ENCODE results near the gene RAET1E.
"Not testable (repeated sequence)": the region's sequence is repeated elsewhere in the genome, so short reads cannot be mapped to it uniquely, and the experiment has no call there.

Gene RAET1E

GRCh38 chr6:149897855-149898744 lies at the start of gene RAET1E:
RAET1E (minus strand) TSS chr6:149898113; CDS start chr6:149890901, 7,212 bp downstream.
- H3K27me3 ChIP-seq, result no peaks in the 10 kb centered on the region
- no peak within 1 kb of the TSS for H3K4me3 ChIP-seq

GRCh38 chr6:149947533-149947932 lies 49.6 kb upstream of the RAET1E start:
- Histone ChIP-seq H3K27me3 (peaks cover 38 to 63% (median 58%) of the 10 kb centered on the region in 11 experiments), H3K4me1 (peaks cover 0 to 13% (median 9%) of the 10 kb centered on the region in 10 experiments; a peak in 12 of 20 replicates)
- H3K36me3 ChIP-seq; H3K4me3 ChIP-seq; H3K4me2 ChIP-seq; H4K20me1 ChIP-seq; H3K9ac ChIP-seq; H3K27ac ChIP-seq; H3K9me3 ChIP-seq (replicated peaks in 1 of 11): not testable (repeated sequence)

More at GRCh38 chr6:149897855-149898744, at the start of gene RAET1E:
- Histone ChIP-seq H4K20me1 (no peaks in the 10 kb centered on the region), H3K27ac (no peak within 1 kb of the TSS), H3K9me3 (replicated peaks in 1 of 11) (no peaks in the 10 kb centered on the region), H3K36me3 (no peaks in the 10 kb centered on the region), H3K4me2 (peak within 1 kb of the TSS in 8 of 11 experiments; percentile 33 to 72 (median 46); a peak in 14 of 22 replicates), H3K9ac (no peak within 1 kb of the TSS), H3K4me1 (peaks cover 17 to 32% (median 23%) of the 10 kb centered on the region in 10 experiments)
- no peak for TF ChIP-seq Cebpa-rat (IDR thresholded peaks at IDR 0.05)

- H3K27ac ChIP-seq; H3K9ac ChIP-seq; H4K20me1 ChIP-seq; H3K4me2 ChIP-seq; H3K36me3 ChIP-seq; H3K9me3 ChIP-seq (replicated peaks in 1 of 11); H3K4me3 ChIP-seq: not testable (repeated sequence)
- Histone ChIP-seq H3K4me1 (peaks cover 0 to 22% (median 16%) of the 10 kb centered on the region in 10 experiments; a peak in 17 of 20 replicates), H3K27me3 (peaks cover 41 to 63% (median 58%) of the 10 kb centered on the region in 11 experiments)
Measured at GRCh38 chr6:149946631-149947030, 48.7 kb upstream of the RAET1E start.

GRCh38 chr6:149945276-149945675 lies 47.4 kb upstream of the RAET1E start:
- not testable (repeated sequence) for H3K9me3 ChIP-seq (replicated peaks in 1 of 11); H3K4me2 ChIP-seq; H3K4me3 ChIP-seq; H3K27ac ChIP-seq; H3K9ac ChIP-seq; H3K36me3 ChIP-seq
- Histone ChIP-seq H3K4me1 (peaks cover 6 to 18% (median 15%) of the 10 kb centered on the region in 10 experiments; a peak in 19 of 20 replicates), H4K20me1 (peaks cover 0 to 18% (median 4%) of the 10 kb centered on the region in 11 experiments; a peak in 11 of 22 replicates), H3K27me3 (peaks cover 41 to 63% (median 58%) of the 10 kb centered on the region in 11 experiments)

GRCh38 chr6:149943321-149943720 lies 45.4 kb upstream of the RAET1E start:
- H3K36me3 ChIP-seq, H3K27ac ChIP-seq, H3K9ac ChIP-seq, H3K4me2 ChIP-seq, H3K4me3 ChIP-seq: not testable (repeated sequence)
- Histone ChIP-seq H3K9me3 (replicated peaks in 1 of 11) (peaks cover 0 to 12% (median 0%) of the 10 kb centered on the region in 11 experiments; a peak in 6 of 22 replicates), H4K20me1 (peaks cover 0 to 38% (median 18%) of the 10 kb centered on the region in 11 experiments; a peak in 13 of 22 replicates), H3K4me1 (peaks cover 14 to 25% (median 19%) of the 10 kb centered on the region in 10 experiments), H3K27me3 (peaks cover 49 to 69% (median 62%) of the 10 kb centered on the region in 11 experiments)

GRCh38 chr6:149942461-149942829 lies 44.5 kb upstream of the RAET1E start:
- Histone ChIP-seq H3K4me2 (peak overlapping the region; percentile 84 to 98 (median 93)), H4K20me1 (peaks cover 0 to 40% (median 18%) of the 10 kb centered on the region in 11 experiments; a peak in 14 of 22 replicates), H3K27me3 (peaks cover 56 to 72% (median 67%) of the 10 kb centered on the region in 11 experiments), H3K36me3 (no peaks in the 10 kb centered on the region), H3K4me3 (peak overlapping the region; percentile 50 to 73 (median 64)), H3K9ac (peak overlapping the region in 4 of 11 experiments; percentile 44 to 58 (median 54); a peak in 6 of 22 replicates), H3K4me1 (peaks cover 17 to 28% (median 21%) of the 10 kb centered on the region in 10 experiments), H3K9me3 (replicated peaks in 1 of 11) (peaks cover 0 to 13% (median 0%) of the 10 kb centered on the region in 11 experiments; a peak in 6 of 22 replicates), H3K27ac (no peak overlapping the region)
- no peak for TF ChIP-seq Cebpa-rat (IDR thresholded peaks at IDR 0.05)

- Histone ChIP-seq H3K4me3 (peak within 1 kb of the TSS; percentile 50 to 73 (median 64)), H3K9ac (peak within 1 kb of the TSS in 10 of 11 experiments; percentile 16 to 65 (median 52); a peak in 15 of 22 replicates), H3K9me3 (replicated peaks in 1 of 11) (peaks cover 0 to 13% (median 0%) of the 10 kb centered on the region in 11 experiments; a peak in 6 of 22 replicates), H3K4me1 (peaks cover 17 to 28% (median 21%) of the 10 kb centered on the region in 10 experiments), H3K36me3 (no peaks in the 10 kb centered on the region), H3K4me2 (peak within 1 kb of the TSS; percentile 84 to 98 (median 93)), H3K27me3 (peaks cover 63 to 77% (median 73%) of the 10 kb centered on the region in 11 experiments), H3K27ac (no peak within 1 kb of the TSS), H4K20me1 (peaks cover 0 to 42% (median 18%) of the 10 kb centered on the region in 11 experiments; a peak in 14 of 22 replicates)
- no peak for TF ChIP-seq Cebpa-rat (IDR thresholded peaks at IDR 0.05)
Measured at GRCh38 chr6:149941583-149942460, 43.9 kb upstream of the RAET1E start, which contains the start of gene ULBP2. ULBP2 (plus strand) TSS chr6:149942014; CDS start chr6:149942073, 59 bp downstream.

- no peak overlapping the region for H3K4me2 ChIP-seq
- TF ChIP-seq Cebpa-rat (IDR thresholded peaks at IDR 0.05), result no peak
- H3K4me1 ChIP-seq, result peaks cover 17 to 28% (median 21%) of the 10 kb centered on the region in 10 experiments
- peak overlapping the region in 1 of 10 experiments; percentile 50; a peak in 1 of 20 replicates for H3K4me3 ChIP-seq
- peaks cover 71 to 85% (median 85%) of the 10 kb centered on the region in 11 experiments for H3K27me3 ChIP-seq
- no peak overlapping the region for H3K27ac ChIP-seq
- peaks cover 0 to 50% (median 23%) of the 10 kb centered on the region in 11 experiments; a peak in 14 of 22 replicates for H4K20me1 ChIP-seq
- no peak overlapping the region for H3K9ac ChIP-seq
- H3K9me3 ChIP-seq (replicated peaks in 1 of 11), result peaks cover 0 to 13% (median 0%) of the 10 kb centered on the region in 11 experiments; a peak in 6 of 22 replicates
- no peaks in the 10 kb centered on the region for H3K36me3 ChIP-seq
Measured at GRCh38 chr6:149940672-149940982, 42.7 kb upstream of the RAET1E start.
